Epithelial cell of proximal tubule (primary cell): Measurements from ENCODE around the gene MAML2. TPM values are rescaled to one million over a fixed set of nuclear protein-coding genes. Genes with fewer than 3 reads are reported as not detected.

Experiments
- DNase-seq: peaks from one replicate; pipeline ENCODE4 v3.0.0-alpha.2; 2011; ENCODE audit warnings: low read depth
- H3K4me3 ChIP-seq: 2 replicates; pipeline ENCODE4 v1.5.1; 2011; ENCODE audit warnings: low read depth, mild to moderate bottlenecking, low read length
- CTCF ChIP-seq: conservative IDR thresholded peaks from 2 replicates; pipeline ENCODE4 v1.5.1; 2012; ENCODE audit warnings: low read depth, mild to moderate bottlenecking, low read length
- total RNA-seq: library from RNA; depleted of rRNA; stranded (reverse); fragments of >200 nt; gene quantifications from 2 replicates; pipeline ENCODE4 v1.2.3, GENCODE V29; 2015

Gene MAML2
- total RNA-seq, 1 donor from 2014 or later = 5.1 TPM

GRCh38 chr11:96294289-96294688, 48.7 kb downstream of the MAML2 start:
- no peak for DNase-seq
- H3K4me3 ChIP-seq = no peak overlapping the region
- TF ChIP-seq CTCF = no peak

GRCh38 chr11:96293598-96294021, 49.4 kb downstream of the MAML2 start:
- H3K4me3 ChIP-seq = no peak overlapping the region
- DNase-seq = no peak
- TF ChIP-seq CTCF = no peak

GRCh38 chr11:96293109-96293508, 49.9 kb downstream of the MAML2 start:
- no peak overlapping the region for H3K4me3 ChIP-seq
- no peak for TF ChIP-seq CTCF
- DNase-seq = no peak

GRCh38 chr11:96292291-96293010, 50.5 kb downstream of the MAML2 start:
- no peak for DNase-seq
- no peak for TF ChIP-seq CTCF
- H3K4me3 ChIP-seq = no peak overlapping the region

- no peak for DNase-seq
Observed at GRCh38 chr11:96290631-96291030, 52.4 kb downstream of the MAML2 start.

GRCh38 chr11:96290031-96290430, 53.0 kb downstream of the MAML2 start:
- DNase-seq = no peak
- H3K4me3 ChIP-seq = no peak overlapping the region
- no peak for TF ChIP-seq CTCF

More at GRCh38 chr11:96290631-96291030, 52.4 kb downstream of the MAML2 start:
- TF ChIP-seq CTCF = no peak
- no peak overlapping the region for H3K4me3 ChIP-seq

- no peak overlapping the region for H3K4me3 ChIP-seq
- no peak for TF ChIP-seq CTCF
- no peak for DNase-seq
Observed at GRCh38 chr11:96288915-96289314, 54.1 kb downstream of the MAML2 start.
